MM.1S (cell line): ENCODE results near the gene GPR153.

ENCODE experiments used
- CTCF ChIP-seq: fragments of 300-600 bp; sonication (generic); IDR thresholded peaks from 2 replicates; pipeline ENCODE4 v1.5.1; 2016; ENCODE audit warnings: antibody characterized with exemption, low read length, mixed read lengths
- EZH2 ChIP-seq: fragments of 300-600 bp; sonication (generic); optimal IDR thresholded peaks from 2 replicates; pipeline ENCODE3; 2017; ENCODE audit warnings: low read depth, mild to moderate bottlenecking, antibody characterized with exemption, low read length, mixed read lengths
- EZH2phosphoT487 ChIP-seq: fragments of 300-600 bp; sonication (generic); IDR thresholded peaks from 2 replicates; pipeline ENCODE4 v1.6.1; 2018; ENCODE audit warnings: antibody characterized with exemption, low read length

- TF ChIP-seq CTCF (peak; percentile 73), EZH2 (no peak), EZH2phosphoT487 (no peak)
Measured at GRCh38 chr1:6245086-6245868, 15.6 kb downstream of the GPR153 start.
